H1 (cell line): ENCODE results near the gene NR5A2.

Source experiments
- CHD1 ChIP-seq: IDR thresholded peaks from 2 replicates; pipeline ENCODE4 v1.6.1; 2012; ENCODE audit warnings: low read depth, low read length, improper control_type of control experiment
- CTCF ChIP-seq, 3 experiments: IDR thresholded peaks; 1 replicate in 2 of 3; 2 replicates in 1 of 3; pipeline versions ENCODE4 v1.5.1 to v1.6.1; 2011; ENCODE audit warnings: low read length in 3 of 3, mild to moderate bottlenecking in 3 of 3, inconsistent platforms in 2 of 3, low read depth in 1 of 3, moderate library complexity in 1 of 3; ENCODE audit not compliant: insufficient read depth in 1 of 3; ENCODE audit errors: control extremely low read depth in 1 of 3
- EZH2 ChIP-seq: fragments of 200-600 bp; sonication (generic); IDR thresholded peaks from 2 replicates; pipeline ENCODE4 v1.7.1; 2012; ENCODE audit warnings: low read depth, mild to moderate bottlenecking, moderate library complexity, low read length, inconsistent platforms; ENCODE audit not compliant: severe bottlenecking
- POLR2A ChIP-seq, 2 experiments: IDR thresholded peaks; 1 replicate in 1 of 2; 2 replicates in 1 of 2; pipeline ENCODE4 v1.6.1; 2011; ENCODE audit warnings: low read depth in 2 of 2, low read length in 2 of 2, mild to moderate bottlenecking in 2 of 2; ENCODE audit errors: control extremely low read depth in 1 of 2
- POLR2AphosphoS5 ChIP-seq: IDR thresholded peaks from 2 replicates; pipeline ENCODE4 v1.6.1; 2011; ENCODE audit warnings: low read depth, low read length
- RAD21 ChIP-seq, 2 experiments: IDR thresholded peaks in 1 of 2; conservative IDR thresholded peaks in 1 of 2; 2 replicates each; pipeline ENCODE4 v1.6.1; 2011; ENCODE audit warnings: low read depth in 2 of 2, low read length in 2 of 2, improper control_type of control experiment in 1 of 2, inconsistent platforms in 1 of 2, mild to moderate bottlenecking in 1 of 2, moderate library complexity in 1 of 2
- SUZ12 ChIP-seq: fragments of 200-600 bp; sonication (generic); IDR thresholded peaks from 2 replicates; pipeline ENCODE4 v1.6.1; 2012; ENCODE audit warnings: mild to moderate bottlenecking, inconsistent platforms, low read length, moderate library complexity, mixed read lengths

GRCh38 chr1:200049810-200050209 is 22.3 kb downstream of the NR5A2 start:
- TF ChIP-seq POLR2A (IDR thresholded peaks at IDR 0.05; ENCODE audit: control extremely low read depth in 1 of 2, low read depth in 2 of 2, low read length in 2 of 2) (no peak), SUZ12 (no peak), CTCF (IDR thresholded peaks at IDR 0.05; ENCODE audit: control extremely low read depth in 1 of 3, insufficient read depth in 1 of 3, low read depth in 1 of 3, low read length in 3 of 3) (no peak), CHD1 (no peak), EZH2 (no peak), RAD21 (IDR thresholded peaks at IDR 0.05 in 1 of 2, conservative IDR thresholded peaks at IDR 0.05 in 1 of 2; ENCODE audit: low read depth in 2 of 2, low read length in 2 of 2) (no peak), POLR2AphosphoS5 (no peak)
